AG09309 (cell line): ENCODE data around the gene PGF.

Source experiments
- DNase-seq: peaks from one replicate; pipeline ENCODE4 v3.0.0-alpha.2; 2010; ENCODE audit warnings: low read depth
- H3K4me3 ChIP-seq: 2 replicates; pipeline ENCODE4 v1.5.1; 2011; ENCODE audit warnings: mild to moderate bottlenecking, low read depth, low read length, moderate library complexity; ENCODE audit not compliant: control insufficient read depth
- TF ChIP-seq, protein P1 (sequence below): IDR thresholded peaks from 2 replicates; pipeline ENCODE4 v1.5.1; 2011; ENCODE audit warnings: mild to moderate bottlenecking, low read depth, low read length, inconsistent platforms; ENCODE audit not compliant: insufficient read depth, control insufficient read depth; ENCODE audit errors: missing control alignments

PGF gene

GRCh38 chr14:74941676-74942097, 13.7 kb downstream of the PGF start:
- H3K4me3 ChIP-seq, result no peak overlapping the region
- TF ChIP-seq, protein P1, sequence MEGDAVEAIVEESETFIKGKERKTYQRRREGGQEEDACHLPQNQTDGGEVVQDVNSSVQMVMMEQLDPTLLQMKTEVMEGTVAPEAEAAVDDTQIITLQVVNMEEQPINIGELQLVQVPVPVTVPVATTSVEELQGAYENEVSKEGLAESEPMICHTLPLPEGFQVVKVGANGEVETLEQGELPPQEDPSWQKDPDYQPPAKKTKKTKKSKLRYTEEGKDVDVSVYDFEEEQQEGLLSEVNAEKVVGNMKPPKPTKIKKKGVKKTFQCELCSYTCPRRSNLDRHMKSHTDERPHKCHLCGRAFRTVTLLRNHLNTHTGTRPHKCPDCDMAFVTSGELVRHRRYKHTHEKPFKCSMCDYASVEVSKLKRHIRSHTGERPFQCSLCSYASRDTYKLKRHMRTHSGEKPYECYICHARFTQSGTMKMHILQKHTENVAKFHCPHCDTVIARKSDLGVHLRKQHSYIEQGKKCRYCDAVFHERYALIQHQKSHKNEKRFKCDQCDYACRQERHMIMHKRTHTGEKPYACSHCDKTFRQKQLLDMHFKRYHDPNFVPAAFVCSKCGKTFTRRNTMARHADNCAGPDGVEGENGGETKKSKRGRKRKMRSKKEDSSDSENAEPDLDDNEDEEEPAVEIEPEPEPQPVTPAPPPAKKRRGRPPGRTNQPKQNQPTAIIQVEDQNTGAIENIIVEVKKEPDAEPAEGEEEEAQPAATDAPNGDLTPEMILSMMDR, result no peak
- DNase-seq, result no peak

GRCh38 chr14:74940956-74941565, 14.3 kb downstream of the PGF start:
- no peak overlapping the region for H3K4me3 ChIP-seq
- no peak for DNase-seq
- TF ChIP-seq, protein P1, result no peak

DNA sequence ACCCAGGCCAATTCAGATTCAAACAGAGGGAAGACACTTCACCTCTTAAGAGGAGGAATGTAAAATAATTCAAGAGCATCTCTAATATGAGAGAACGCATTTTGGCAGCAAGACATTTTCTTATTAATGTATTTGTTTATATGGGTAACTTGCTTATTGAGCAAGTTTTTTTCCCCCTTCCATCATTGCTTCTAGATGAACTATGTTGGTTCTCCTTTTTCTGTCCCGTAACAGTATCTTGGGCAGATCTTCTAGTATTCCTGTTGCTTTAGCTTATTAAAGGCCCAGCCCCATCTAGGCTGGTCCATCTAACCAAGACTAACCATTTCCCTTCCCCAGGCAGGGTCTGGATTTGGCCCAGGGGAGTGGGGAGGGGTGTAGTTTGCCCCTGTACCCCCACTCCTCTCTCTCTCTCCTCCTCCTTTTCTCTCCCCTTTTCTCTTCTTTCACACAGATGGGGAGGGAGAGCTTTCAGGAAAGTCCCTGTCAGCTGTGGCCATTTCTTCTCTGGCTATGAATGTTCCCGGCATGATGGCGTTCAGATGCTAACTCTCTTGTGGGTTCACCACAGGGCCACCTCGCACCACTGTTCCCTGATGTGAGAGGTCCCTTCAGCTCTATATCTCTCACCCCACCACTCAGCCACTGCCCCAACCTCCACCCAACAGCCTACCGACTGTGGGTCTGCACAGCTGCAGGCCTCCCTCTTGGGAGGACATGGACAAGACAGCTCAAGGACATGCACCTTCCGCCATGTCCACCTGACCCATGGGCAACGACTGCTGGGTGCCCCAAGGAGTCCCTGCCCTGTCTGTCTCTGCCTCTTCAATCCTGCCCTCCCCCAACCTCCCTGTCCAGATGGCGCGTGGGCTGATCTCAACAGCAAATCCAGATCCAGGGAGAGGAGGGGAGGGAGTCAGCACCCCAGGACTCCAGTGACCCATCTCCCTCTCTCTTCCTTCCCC, 16.6 kb downstream of the PGF start:
- no peak for DNase-seq
- TF ChIP-seq, protein P1, result no peak
- no peak overlapping the region for H3K4me3 ChIP-seq

DNA sequence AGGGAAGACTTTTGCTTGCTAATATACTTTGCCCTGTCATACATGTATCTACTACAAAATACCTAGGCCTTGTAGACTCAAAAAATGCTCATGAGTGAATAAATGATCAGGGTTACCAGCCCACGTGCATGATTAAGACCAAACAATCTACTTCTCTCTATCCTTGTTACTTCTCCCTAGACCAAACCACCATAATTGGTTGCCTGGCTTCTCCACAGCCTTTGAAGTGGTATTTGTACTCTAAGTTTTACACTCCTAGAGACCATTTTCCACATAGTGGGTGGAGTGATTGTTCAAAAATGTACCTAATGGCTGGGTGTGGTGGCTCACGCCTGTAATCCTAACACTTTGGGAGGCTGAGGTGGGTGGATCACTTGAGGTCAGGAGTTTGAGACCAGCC, 18.2 kb downstream of the PGF start:
- DNase-seq, result no peak
- no peak overlapping the region for H3K4me3 ChIP-seq
- TF ChIP-seq, protein P1, result no peak

DNA sequence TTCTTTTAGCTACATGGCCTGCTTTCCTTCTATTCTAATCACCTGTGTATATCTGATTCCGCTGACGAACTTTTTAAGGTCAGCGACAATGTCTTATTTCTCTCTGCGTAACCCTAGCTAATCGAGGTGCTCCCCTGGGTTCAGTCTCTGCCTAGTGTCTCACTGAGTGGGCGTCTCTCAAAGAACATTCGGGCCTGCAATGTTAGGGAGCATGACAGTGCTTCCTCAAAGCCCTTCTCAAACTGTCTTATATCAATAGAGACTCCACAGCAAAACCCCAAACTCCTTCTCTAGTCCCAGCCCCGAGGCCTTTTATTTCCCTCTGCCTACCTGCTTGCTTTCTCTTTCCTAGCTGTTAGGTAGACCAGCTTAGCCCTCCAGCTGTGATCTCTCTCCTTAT, 18.7 kb downstream of the PGF start:
- TF ChIP-seq, protein P1, result no peak
- no peak for DNase-seq
- H3K4me3 ChIP-seq, result no peak overlapping the region

DNA sequence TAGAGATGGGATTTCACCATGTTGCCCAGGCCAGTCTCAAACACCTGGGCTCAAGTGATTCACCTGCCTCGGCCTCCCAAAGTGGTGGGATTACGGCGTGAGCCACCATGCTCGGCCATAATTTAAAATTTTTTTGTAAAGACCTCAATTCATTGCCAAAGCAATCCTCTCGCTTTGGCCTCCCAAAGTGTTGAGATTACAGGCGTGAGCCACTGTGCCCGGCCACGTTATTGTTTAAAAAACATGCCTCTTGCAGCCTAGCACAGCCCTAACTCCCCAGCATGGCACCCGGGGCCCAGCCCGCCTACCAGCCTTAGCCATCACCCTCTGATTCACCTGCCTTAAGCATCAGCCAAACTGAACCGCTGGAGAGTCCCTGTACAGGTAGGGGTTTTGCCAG, 19.2 kb downstream of the PGF start:
- no peak for DNase-seq
- TF ChIP-seq, protein P1, result no peak
- H3K4me3 ChIP-seq, result no peak overlapping the region
